ENCODE measurements around the gene SLIT3.

- TF ChIP-seq CTCF (IDR thresholded peaks at IDR 0.05): no peak
- TF ChIP-seq POLR2A (IDR thresholded peaks at IDR 0.05): no peak
Observed at GRCh38 chr5:168778536-168778935, 522.4 kb downstream of the SLIT3 start.
